GM21717 (cell line): ENCODE data around the gene SCN9A.
"Not testable (repeated sequence)": the region's sequence is repeated elsewhere in the genome, so short reads cannot be mapped to it uniquely, and the experiment has no call there.

ENCODE experiments used
- ATAC-seq: cut with Tn5 transposase; IDR thresholded peaks from one replicate; pipeline ENCODE4 v1.9.1; 2021; ENCODE audit warnings: mild to moderate bottlenecking, moderate library complexity; ENCODE audit not compliant: unreplicated experiment

Gene SCN9A

DNA sequence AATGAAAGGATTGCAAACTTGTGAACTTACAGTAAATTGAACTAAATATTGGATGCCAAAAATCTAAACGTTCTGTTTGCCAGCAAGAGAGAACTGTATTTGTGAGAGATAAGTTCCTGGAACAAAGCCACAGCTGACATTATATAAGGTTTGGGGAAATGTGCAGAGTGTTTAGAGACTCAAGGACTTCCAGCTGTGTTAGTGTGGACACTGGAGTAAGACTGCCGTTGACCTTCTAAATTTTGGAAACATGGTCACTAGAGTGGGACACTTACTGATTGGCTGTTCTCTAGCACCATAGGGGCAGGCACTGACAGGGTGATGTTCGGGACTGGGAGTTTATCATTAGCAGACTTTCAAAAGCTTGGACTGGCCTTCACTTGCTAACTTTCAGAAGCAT is 40.5 kb downstream of the SCN9A start:
- ATAC-seq, result no peak

DNA sequence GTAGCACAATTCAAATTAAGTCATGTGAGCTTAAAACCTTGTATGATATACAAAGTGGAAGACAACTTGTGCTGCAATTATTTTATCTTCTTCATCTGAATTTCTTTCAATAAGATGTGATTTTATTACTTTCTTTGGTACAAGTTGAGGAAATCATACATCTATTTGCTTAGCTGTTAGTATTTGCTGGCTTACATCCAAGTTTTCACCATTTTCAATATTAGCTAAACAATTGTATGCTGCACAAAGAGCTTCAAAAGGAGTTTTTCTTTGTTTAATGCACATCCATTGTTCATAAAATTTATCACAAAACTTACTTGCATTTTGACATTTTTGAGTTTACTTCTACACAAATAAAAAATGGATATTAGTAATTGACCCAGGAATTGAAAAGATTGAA is 40.9 kb downstream of the SCN9A start:
- no peak for ATAC-seq

DNA sequence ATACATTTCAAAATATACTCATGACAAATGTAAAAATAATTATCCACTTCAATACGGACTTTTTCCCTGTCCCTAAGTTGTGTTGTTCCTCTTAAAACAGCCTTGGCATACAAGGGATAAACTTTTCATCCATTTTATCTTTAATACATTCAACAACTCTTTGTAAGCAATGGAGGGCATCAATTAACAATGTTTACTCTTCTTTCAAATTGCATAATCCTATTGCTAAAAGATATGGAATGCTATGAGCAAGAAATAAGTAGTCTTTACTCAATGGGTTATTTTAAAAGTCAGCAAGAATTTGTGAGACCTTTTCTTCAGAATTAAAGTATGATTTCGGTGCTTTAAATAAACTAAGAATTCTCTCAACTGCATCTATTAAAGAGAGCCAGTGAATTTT is 41.9 kb downstream of the SCN9A start:
- ATAC-seq, result no peak

DNA sequence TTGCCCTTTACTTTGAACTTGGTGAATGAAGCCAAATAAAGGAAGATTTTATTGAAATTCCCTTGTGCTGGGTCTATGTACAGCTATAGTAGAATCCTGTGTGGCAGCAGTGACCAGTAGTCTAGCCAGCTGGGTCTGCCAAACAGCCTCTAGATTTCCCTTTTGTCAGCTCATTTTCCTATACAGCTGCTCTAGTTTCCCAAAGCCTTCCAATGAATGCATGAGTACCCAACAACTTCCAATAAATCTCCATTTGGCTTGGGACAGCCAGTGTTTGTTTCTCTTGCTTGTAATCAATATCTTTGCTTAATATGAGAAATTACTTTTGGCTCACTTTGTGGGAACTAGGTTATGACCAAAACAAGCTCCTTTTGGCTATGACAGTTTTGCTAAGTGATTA is 43.6 kb downstream of the SCN9A start:
- ATAC-seq, result no peak

DNA sequence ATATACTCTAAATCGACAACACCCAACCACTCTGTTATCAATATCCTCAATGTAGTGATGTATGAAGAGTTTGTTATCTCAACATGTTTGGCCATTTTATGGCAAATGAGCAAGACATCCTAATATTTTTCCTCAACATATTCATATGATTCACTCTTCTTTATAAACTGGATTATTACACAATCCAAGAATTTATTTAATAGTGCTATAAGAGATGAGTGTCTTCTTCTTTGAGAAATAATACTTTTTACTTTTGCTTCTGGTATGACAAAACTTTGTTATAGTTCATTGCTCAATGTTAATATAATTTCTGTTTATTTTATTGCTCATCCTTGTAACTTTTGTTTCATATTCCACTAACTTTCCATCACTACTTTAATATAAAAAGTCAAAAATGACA is 44.3 kb downstream of the SCN9A start:
- ATAC-seq, result no peak

DNA sequence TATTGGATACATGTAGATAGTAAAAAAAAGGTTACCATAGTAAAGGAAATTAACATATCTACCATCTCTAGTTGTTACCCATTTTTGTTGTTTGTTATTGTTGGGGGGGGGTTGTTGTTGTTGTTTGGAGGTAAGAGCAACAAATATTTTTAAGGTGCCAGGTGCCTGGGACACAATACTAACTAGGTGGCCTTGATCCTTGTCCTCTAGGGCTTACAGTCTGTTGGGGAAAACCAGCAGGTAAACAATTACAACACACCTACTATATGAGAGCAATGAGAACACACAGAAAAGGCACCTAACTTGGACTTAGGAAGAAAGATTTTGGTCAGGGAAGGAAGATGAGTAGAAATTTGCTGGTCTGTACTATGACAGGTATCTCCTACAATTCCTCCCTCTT is 46.3 kb downstream of the SCN9A start:
- no peak for ATAC-seq

DNA sequence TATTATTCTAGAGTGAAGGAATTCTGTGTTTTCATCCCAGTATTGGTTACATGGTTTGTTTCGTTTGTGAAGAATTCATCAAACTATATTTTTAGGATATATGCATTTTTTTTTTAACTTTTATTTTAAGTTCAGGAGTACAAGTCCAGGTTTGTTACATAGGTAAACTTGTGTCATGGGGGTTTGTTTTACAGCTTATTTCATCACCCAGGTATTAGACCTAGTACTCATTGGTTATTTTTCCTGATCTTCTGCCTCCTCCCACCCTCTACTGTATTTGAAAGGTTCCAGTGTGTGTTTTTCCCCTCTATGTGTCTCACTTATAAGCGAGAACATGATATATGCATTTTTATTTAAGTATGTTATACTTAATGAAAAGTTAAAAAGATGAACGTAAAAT is 47.6 kb downstream of the SCN9A start:
- ATAC-seq, result no peak

DNA sequence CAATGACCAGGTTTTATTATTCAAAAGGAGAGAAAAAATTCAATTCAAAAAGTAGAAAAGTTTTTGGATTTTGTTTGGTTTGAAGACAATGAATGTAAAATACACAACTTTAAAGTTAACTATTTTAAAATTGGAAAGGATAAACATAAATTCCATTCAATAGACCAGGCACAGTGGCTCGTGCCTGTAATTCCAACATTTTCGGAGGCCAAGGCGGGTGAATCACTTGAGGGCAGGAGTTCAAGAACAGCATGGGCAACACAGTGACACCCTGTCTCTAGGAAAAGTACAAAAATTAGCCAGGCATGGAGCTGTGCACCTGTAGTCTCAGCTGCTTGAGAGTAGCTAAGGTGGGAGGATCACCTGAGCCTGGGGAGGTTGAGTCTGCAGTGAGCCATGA is 54.7 kb downstream of the SCN9A start:
- no peak for ATAC-seq

DNA sequence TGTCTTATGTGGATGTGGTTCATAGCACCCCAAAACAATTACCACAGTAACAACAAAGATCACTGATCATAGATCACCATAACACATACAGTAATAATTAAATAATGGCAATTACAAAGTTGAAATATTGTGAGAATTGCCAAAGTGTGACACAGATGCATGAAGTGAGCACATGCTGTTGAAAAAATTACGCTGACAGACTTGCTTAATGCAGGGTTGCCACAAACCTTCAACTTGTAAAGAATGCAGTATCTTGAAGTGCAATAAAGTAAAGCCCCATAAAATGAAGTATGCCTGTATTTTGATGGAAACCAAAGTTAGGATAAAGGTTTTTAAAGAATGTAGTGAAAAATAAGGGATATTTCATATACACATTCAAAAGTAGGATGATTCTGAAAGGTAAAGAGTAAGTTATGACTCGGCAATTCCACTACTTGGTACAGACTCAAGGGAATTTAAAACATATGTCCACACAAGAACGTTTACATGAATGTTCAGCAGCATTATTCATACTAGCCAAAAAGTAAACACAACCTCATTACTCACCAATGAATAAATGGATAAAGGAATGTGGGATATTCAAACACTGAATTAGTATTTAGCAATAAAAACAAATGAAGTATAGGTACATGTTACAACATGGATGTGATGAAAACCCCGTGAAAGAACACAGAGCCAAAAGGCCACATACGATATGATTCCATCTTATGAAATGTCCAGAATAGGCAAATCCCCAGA is 61.6 kb downstream of the SCN9A start:
- ATAC-seq, result no peak

DNA sequence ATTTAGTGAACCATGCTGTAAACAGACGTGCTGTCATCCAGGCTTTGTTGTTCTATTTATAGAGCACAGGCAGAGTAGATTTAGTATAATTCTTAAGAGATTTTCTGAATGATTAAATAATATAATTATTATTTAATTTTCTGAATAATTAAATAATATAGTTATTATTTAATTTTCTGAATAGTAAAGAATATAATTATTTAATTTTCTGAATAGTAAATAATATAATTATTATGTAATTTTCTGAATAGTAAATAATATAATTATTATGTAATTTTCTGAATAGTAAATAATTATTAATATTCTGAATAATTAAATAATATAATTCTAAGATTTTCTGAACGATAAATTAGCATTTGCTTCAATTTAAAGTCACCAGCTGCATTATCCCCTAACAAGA is 62.9 kb downstream of the SCN9A start:
- ATAC-seq, result not testable (repeated sequence)

DNA sequence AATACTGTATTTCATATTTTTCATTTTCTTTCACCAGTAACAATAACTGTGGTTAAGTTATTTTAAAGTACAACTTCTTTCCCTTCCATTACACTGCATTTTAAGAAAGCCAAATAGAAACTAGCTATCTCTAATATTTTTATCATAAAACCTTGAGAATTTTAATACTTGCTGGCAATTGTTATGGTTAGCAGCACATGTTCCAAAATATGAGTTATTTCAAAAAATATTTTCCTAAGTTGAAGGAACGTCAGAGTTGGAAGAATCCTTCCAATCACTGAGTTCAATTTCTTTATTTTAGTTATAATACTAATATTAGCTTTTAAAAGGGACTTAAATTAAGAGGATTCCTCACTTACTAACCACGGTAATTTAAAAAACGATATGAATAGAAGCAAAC is 68.4 kb downstream of the SCN9A start:
- no peak for ATAC-seq

DNA sequence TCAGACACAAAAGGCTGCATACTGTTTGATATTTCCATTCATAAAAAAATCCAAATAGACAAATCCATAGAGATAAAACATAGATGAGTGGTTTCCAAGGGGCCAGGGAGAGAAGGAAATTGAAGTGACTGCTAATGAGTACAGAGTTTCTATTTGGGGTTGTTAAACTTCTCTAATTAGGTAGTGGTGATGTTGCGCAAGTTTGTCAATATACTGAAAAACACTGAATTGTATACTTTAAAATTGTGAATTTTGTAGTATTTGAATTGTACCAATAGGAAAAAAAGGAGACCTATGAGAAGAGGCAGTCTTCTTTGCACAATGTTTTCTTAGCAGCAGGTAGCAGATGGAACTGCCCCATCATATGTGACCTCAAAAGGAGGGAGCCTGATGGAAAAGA is 71.1 kb downstream of the SCN9A start:
- ATAC-seq, result no peak

DNA sequence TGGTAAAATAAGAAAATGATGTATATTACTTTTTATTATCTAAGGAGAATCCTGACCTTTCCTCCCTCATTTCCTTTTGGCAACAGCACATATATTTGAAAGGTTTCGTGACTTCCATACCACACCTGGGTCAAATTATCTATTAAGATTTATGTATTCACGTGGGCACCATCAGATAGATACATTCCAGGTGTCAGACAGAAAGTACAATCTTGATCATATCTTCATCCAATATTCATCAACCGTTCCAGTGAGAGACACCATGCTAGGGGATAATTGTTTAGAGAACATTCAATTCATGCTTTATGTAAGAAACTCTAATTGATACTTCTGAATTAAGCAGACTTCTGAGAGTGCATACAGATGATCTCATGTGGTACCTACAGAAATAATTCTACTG is 73.7 kb downstream of the SCN9A start:
- no peak for ATAC-seq

DNA sequence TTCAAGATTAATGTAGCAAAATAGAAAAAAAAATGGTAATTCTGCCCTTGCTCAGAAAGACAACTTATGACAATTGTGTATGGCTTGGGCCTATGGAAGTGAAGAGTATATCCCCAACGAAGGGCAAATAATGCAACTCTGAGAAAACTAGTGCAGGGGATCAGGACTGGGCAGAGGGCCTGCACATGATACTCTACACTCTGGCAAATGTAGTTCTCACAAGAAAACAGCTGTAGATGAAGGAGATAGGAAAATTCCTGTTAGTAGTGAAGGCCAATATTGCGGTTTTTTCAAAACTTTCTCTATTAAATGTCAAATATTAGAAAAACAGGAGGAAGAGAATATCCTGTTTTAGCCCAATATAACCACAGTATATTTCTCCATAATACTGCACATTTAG is 77.8 kb downstream of the SCN9A start:
- ATAC-seq, result no peak

DNA sequence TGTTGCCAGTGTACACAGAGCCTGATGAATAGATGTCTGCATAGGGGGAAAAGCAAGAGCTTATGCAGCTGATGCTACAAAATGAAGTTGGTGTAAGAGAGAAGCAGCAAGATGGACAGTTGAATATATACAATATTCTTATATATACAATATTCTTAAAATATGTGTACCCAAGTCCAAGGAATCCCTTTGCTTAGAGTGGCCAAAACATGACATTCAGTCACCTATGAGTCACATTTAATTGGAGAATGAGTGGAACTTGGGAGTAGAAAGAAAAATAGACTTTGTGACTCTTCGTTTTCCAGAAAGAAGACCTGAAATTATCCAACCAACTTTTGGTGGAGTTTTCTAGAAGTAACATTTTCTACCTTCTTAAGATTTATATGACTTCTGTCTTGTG is 81.8 kb downstream of the SCN9A start:
- ATAC-seq, result no peak

DNA sequence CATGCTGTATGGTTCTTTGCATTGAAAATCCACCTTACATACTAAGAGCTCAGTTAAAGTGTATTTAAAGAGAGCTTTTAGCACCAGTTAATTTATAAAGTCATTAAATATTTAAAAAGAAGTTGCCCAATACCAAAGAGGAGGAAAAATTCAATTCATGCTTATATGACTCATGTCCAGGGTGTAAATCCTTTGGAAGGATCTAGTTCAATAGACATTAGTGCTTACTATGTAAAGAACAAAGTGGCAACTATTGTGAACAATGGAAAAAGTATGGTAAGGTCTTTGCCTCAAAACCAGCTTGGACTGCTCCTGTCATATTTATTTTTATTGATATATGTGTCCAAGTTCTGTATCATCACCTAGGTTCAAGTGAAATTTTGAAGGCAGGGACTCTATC is 90.5 kb downstream of the SCN9A start:
- ATAC-seq, result no peak

DNA sequence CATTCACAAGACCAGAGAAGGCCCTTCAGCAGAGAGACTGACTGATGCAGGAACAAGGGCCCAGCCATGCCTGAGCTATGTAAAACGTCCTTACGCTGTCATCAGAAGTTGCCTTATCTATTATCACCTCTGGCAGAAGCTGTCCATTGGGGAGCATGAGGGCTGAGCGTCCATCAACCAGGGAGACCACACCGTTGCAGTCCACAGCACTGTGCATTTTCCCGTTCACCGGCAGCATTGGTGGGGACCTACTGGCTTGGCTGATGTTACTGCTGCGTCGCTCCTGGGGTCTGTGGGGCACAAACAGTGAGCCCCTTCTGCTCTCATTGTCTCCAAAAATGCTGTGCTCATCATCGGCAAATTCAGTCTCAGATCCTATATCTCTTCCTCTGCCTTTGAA is 91.4 kb downstream of the SCN9A start:
- ATAC-seq, result no peak

DNA sequence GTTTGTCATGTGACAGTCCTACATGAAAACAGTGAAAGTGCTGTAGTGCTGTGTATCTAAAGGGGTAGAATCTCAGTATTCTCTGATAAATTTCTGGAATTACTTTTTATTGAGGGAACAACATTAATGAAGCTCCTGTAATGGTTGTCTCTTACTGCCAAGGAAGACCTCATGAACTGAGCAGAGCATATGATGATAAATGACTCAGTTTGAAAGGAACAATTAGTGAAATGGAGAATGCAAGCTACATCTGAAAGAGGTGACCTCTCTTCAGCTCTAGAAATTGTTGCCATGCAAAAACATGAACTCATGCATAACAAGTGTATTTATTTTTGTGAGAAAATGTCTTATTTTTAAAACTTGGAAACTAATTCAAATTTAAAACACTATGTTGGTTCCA is 93.6 kb downstream of the SCN9A start:
- peak; percentile 66 for ATAC-seq

DNA sequence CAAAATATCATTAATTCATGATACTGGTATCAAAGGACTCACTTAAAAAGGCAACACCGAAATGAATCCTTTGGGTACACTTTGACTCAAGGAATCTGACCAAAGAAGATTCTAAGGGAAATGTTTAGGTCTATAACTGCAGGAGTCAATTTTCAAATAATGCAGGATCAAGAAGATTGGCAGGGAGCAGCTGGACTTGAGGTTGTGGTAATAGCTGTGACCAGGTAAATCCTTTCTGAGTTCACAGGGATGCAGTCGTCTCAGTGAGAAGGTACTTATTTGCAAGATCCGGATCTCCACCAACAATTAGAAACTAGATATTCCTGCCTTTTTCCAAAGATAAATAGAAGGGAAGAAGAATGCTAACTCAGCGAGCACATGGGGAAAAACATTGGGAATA is 96.9 kb downstream of the SCN9A start:
- ATAC-seq, result no peak

DNA sequence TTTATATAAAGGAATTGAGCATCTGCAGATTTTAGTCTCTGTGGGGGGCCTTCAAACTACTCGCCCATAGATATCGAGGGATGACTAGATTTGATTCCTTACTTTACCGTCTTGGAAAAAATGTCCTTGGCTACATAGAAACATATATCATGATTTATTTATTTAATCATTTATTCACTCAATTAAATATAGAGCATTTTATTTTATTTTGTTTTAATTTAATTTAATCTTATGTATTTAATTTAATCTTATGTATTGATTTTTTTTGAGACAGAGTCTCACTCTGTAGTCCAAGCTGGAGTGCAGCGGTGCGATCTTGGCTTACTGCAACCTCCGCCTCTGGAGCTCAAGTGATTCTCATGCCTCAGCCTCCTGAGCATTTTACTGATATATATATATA is 105.4 kb downstream of the SCN9A start:
- no peak for ATAC-seq

DNA sequence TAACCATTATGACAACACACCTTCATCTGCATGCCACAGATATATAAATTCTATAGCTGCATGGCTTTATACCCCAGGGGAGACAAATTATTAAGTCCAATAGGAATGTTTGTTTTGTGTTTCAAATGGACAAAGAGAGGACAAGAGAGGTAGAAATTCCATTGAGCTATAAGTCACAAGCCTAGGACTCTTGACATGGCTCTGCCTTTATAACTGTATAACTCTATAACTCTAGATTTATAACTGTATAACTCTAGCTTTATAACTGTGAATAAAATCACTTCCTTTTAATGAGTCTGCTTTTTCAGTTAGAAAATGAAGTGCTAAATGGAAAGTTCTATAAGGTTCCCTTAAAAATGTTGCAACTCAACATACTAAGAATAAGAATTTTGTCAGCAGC is 106.4 kb downstream of the SCN9A start:
- no peak for ATAC-seq

DNA sequence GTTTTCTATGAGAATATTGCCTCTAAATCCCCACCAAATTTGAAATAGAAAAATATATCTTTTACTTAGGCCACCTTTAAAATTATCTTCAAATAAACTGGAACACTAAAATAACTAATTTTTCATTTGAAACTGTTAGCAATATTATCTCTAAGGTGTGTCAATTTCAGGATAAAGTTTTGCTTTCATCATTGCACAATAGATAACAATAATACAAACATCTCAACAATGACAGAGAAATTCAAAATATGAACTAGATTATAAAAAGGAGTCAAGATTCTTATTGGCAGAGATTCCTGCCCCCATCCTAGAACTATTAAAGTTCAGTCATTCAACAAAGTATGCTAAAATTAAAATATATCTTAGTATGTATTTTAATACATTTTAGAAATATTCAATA is 117.9 kb downstream of the SCN9A start:
- no peak for ATAC-seq

DNA sequence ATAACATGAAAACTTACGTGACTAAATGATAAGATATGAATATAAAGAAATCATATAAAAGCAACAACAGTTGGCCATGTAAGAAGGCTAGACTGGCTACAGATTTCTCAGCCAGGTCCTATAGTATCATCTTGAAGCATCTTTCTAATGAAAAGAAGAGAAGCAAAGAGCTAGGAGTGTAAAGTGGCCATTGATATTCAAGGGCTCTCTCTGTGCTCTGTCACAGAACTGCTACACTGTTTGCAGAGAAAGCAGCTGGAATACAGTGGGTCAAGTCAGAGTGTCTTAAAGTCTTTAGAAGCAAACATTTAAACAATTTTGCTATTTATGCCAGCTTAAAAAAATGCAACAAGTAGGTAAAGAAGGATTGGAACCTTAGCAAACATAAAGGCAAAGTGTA is 118.8 kb downstream of the SCN9A start:
- ATAC-seq, result no peak
